H9 (cell line): ENCODE data around the gene FAM20A. TPM values are rescaled to one million over a fixed set of nuclear protein-coding genes. Genes with fewer than 3 reads are reported as not detected.
A peak's percentile ranks its signal among the peaks of the same experiment; 100 is the strongest.

Experiments used
- DNase-seq: peaks from one replicate; pipeline ENCODE4 v3.0.0-alpha.2; 2017
- H2AFZ ChIP-seq: one replicate; pipeline ENCODE4 v1.6.1; 2013; ENCODE audit warnings: mild to moderate bottlenecking, low read length, control low read depth, moderate library complexity
- H2AK5ac ChIP-seq: 2 replicates; pipeline ENCODE4 v1.6.1; 2013; ENCODE audit warnings: low read length, control low read depth, mixed read lengths; ENCODE audit not compliant: insufficient read length
- H2BK120ac ChIP-seq: one replicate; pipeline ENCODE4 v1.6.1; 2013; ENCODE audit warnings: low read depth, mild to moderate bottlenecking, low read length, control low read depth, inconsistent platforms; ENCODE audit not compliant: poor library complexity, severe bottlenecking
- H2BK12ac ChIP-seq: 2 replicates; pipeline ENCODE4 v1.6.1; 2013; ENCODE audit warnings: low read length, control low read depth, mixed read lengths, low read depth; ENCODE audit not compliant: insufficient read length
- H2BK15ac ChIP-seq: 2 replicates; pipeline ENCODE4 v1.6.1; 2013; ENCODE audit warnings: low read depth, low read length, control low read depth
- H2BK20ac ChIP-seq: one replicate; pipeline ENCODE4 v1.6.1; 2013; ENCODE audit warnings: low read depth, mild to moderate bottlenecking, low read length, control low read depth, inconsistent platforms; ENCODE audit not compliant: poor library complexity, severe bottlenecking
- H2BK5ac ChIP-seq: 2 replicates; pipeline ENCODE4 v1.6.1; 2013; ENCODE audit warnings: low read length, control low read depth, mixed read lengths; ENCODE audit not compliant: insufficient read length
- H3K14ac ChIP-seq: 2 replicates; pipeline ENCODE4 v1.6.1; 2013; ENCODE audit warnings: low read length, control low read depth; ENCODE audit not compliant: insufficient read depth
- H3K18ac ChIP-seq: 2 replicates; pipeline ENCODE4 v1.6.1; 2013; ENCODE audit warnings: low read depth, mild to moderate bottlenecking, mixed read lengths, low read length, control low read depth; ENCODE audit not compliant: insufficient read length
- H3K23ac ChIP-seq: 2 replicates; pipeline ENCODE4 v1.6.1; 2013; ENCODE audit warnings: low read length, control low read depth, mixed read lengths, low read depth; ENCODE audit not compliant: insufficient read length
- H3K23me2 ChIP-seq: 2 replicates; pipeline ENCODE4 v1.6.1; 2013; ENCODE audit warnings: low read depth, mild to moderate bottlenecking, mixed read lengths, low read length, control low read depth; ENCODE audit not compliant: insufficient read length, poor library complexity, severe bottlenecking
- H3K27ac ChIP-seq: 2 replicates; pipeline ENCODE4 v1.5.1; 2013; ENCODE audit warnings: low read length, control low read depth, mixed read lengths, low read depth; ENCODE audit not compliant: insufficient read length
- H3K27me3 ChIP-seq: 2 replicates; pipeline ENCODE4 v1.6.1; 2013; ENCODE audit warnings: low read length, control low read depth, inconsistent platforms; ENCODE audit not compliant: insufficient read depth
- H3K4ac ChIP-seq: 2 replicates; pipeline ENCODE4 v1.6.1; 2013; ENCODE audit warnings: low read depth, mild to moderate bottlenecking, control low read depth, inconsistent platforms, low read length, moderate library complexity
- H3K4me1 ChIP-seq: 2 replicates; pipeline ENCODE4 v1.6.1; 2013; ENCODE audit warnings: low read length, control low read depth, inconsistent platforms; ENCODE audit not compliant: insufficient read depth
- H3K4me2 ChIP-seq: 2 replicates; pipeline ENCODE4 v1.6.1; 2013; ENCODE audit warnings: low read length, control low read depth, mixed read lengths; ENCODE audit not compliant: insufficient read length, insufficient read depth
- H3K56ac ChIP-seq: 2 replicates; pipeline ENCODE4 v1.6.1; 2013; ENCODE audit warnings: low read depth, mild to moderate bottlenecking, mixed read lengths, low read length, control low read depth; ENCODE audit not compliant: insufficient read length
- H3K79me1 ChIP-seq: 2 replicates; pipeline ENCODE4 v1.6.1; 2013; ENCODE audit warnings: low read depth, mild to moderate bottlenecking, moderate library complexity, low read length, control low read depth, inconsistent platforms; ENCODE audit not compliant: insufficient read depth, poor library complexity, severe bottlenecking
- H3K79me2 ChIP-seq: 2 replicates; pipeline ENCODE4 v1.6.1; 2013; ENCODE audit warnings: low read length, control low read depth, inconsistent platforms; ENCODE audit not compliant: insufficient read depth
- H3K9ac ChIP-seq: 2 replicates; pipeline ENCODE4 v1.6.1; 2013; ENCODE audit warnings: low read length, control low read depth, mixed read lengths; ENCODE audit not compliant: insufficient read length; ENCODE audit errors: extremely low read depth
- H3K9me3 ChIP-seq: one replicate; pipeline ENCODE4 v1.6.1; 2013; ENCODE audit warnings: low read depth, low read length, inconsistent platforms; ENCODE audit not compliant: control insufficient read depth
- H3T11ph ChIP-seq: one replicate; pipeline ENCODE4 v1.6.1; 2013; ENCODE audit warnings: mild to moderate bottlenecking, low read length, control low read depth, inconsistent platforms
- H4K20me1 ChIP-seq: one replicate; pipeline ENCODE4 v1.6.1; 2013; ENCODE audit not compliant: control insufficient read depth, insufficient read length, insufficient read depth
- H4K5ac ChIP-seq: 2 replicates; pipeline ENCODE4 v1.6.1; 2013; ENCODE audit warnings: low read depth, mild to moderate bottlenecking, mixed read lengths, low read length, control low read depth; ENCODE audit not compliant: insufficient read length
- H4K8ac ChIP-seq: replicated peaks from 2 replicates; pipeline ENCODE4 v1.6.1; 2013; ENCODE audit warnings: low read length, control low read depth, mixed read lengths, low read depth; ENCODE audit not compliant: insufficient read length
- H4K91ac ChIP-seq: 2 replicates; pipeline ENCODE4 v1.6.1; 2013; ENCODE audit warnings: low read depth, mild to moderate bottlenecking, moderate library complexity, mixed read lengths, low read length, control low read depth; ENCODE audit not compliant: insufficient read length
- H3K27ac Mint-ChIP-seq, 3 experiments: 2 replicates in 2 of 3; 3 replicates in 1 of 3; pipeline ENCODE4 v1.8.0; 2020 to 2021; ENCODE audit warnings: mixed read lengths in 3 of 3, mild to moderate bottlenecking in 1 of 3, moderate library complexity in 1 of 3
- H3K27me3 Mint-ChIP-seq: 2 replicates; pipeline ENCODE4 v1.8.0; 2021; ENCODE audit warnings: low read depth, mild to moderate bottlenecking, moderate library complexity, mixed read lengths
- H3K36me3 Mint-ChIP-seq, 3 experiments: 2 replicates in 2 of 3; 3 replicates in 1 of 3; pipeline ENCODE4 v1.8.0; 2020 to 2021; ENCODE audit warnings: low read depth in 3 of 3, mixed read lengths in 3 of 3; ENCODE audit not compliant: insufficient read depth in 1 of 3
- H3K4me1 Mint-ChIP-seq, 2 experiments: 2 replicates each; pipeline ENCODE4 v1.8.0; 2020; ENCODE audit warnings: mixed read lengths in 2 of 2
- H3K4me3 Mint-ChIP-seq, 2 experiments: 2 replicates in 1 of 2; 3 replicates in 1 of 2; pipeline ENCODE4 v1.8.0; 2020 to 2021; ENCODE audit warnings: mild to moderate bottlenecking in 2 of 2, mixed read lengths in 2 of 2, moderate library complexity in 1 of 2
- H3K9me3 Mint-ChIP-seq, 2 experiments: 2 replicates in 1 of 2; 3 replicates in 1 of 2; pipeline ENCODE4 v1.8.0; 2020; ENCODE audit warnings: mild to moderate bottlenecking in 2 of 2, mixed read lengths in 2 of 2, moderate library complexity in 1 of 2
- WGBS: extraction: QIAGEN DNeasy Blood & Tissue Kit; methylation state at CpG from one replicate; pipeline ENCODE4 v1.1.7; 2013; ENCODE audit warnings: missing lambda C conversion rate, low lambda C conversion rate, mixed read lengths; ENCODE audit not compliant: insufficient read length; ENCODE audit errors: extremely low coverage; 5-methylcytosine and 5-hydroxymethylcytosine counted together
- total RNA-seq: library from RNA; stranded (reverse); gene quantifications from 2 replicates; pipeline ENCODE4 v1.2.1, GENCODE V29; 2021
- TF ChIP-seq, protein P1 (sequence below): fragments of 200-600 bp; sonication (generic); conservative IDR thresholded peaks from 3 replicates; pipeline ENCODE4 v1.8.0; 2021; ENCODE audit warnings: antibody characterized with exemption, mild to moderate bottlenecking

The FAM20A gene
- total RNA-seq, 1 experiment from 2014 or later: 34.4 TPM

DNA sequence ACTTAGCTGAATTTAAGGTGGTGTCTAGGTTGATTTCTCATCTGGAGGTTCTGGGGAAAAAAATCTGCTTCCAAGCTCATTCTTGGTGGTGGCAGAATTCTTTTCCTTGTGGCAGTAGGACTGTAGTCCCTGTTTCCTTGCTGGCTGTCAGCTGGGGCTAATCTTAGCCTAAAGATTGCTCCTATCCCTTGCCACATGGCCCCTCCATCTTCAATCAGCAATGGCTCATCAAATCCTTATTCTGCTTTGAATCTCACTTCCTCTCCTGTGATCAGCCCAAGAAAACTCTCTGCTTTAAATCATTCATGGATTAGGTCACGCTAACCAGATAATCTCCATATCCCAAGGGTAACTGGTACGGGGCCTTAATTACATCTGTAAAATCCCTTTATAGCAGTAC lies 6.6 kb downstream of the FAM20A start:
- TF ChIP-seq, protein P1, sequence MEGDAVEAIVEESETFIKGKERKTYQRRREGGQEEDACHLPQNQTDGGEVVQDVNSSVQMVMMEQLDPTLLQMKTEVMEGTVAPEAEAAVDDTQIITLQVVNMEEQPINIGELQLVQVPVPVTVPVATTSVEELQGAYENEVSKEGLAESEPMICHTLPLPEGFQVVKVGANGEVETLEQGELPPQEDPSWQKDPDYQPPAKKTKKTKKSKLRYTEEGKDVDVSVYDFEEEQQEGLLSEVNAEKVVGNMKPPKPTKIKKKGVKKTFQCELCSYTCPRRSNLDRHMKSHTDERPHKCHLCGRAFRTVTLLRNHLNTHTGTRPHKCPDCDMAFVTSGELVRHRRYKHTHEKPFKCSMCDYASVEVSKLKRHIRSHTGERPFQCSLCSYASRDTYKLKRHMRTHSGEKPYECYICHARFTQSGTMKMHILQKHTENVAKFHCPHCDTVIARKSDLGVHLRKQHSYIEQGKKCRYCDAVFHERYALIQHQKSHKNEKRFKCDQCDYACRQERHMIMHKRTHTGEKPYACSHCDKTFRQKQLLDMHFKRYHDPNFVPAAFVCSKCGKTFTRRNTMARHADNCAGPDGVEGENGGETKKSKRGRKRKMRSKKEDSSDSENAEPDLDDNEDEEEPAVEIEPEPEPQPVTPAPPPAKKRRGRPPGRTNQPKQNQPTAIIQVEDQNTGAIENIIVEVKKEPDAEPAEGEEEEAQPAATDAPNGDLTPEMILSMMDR: no peak
- H2AFZ ChIP-seq: no peak overlapping the region
- no peaks in the 10 kb centered on the region; the same call in 1 of the 2 replicates for H3K4me1 ChIP-seq
- H2BK15ac ChIP-seq: no peak overlapping the region
- peaks cover 4% of the 10 kb centered on the region; the same call in 1 of the 2 replicates for H3K27me3 ChIP-seq
- H2BK12ac ChIP-seq: no peak overlapping the region
- H4K8ac ChIP-seq: no peak overlapping the region
- H2BK5ac ChIP-seq: no peak overlapping the region
- H3K79me1 ChIP-seq: no peaks in the 10 kb centered on the region
- H3K9me3 Mint-ChIP-seq: peaks cover 0 to 3% of the 10 kb centered on the region in 2 experiments; a peak in 1 of 5 replicates
- no peak overlapping the region for H3T11ph ChIP-seq
- H3K4me2 ChIP-seq: no peak overlapping the region
- H3K27me3 Mint-ChIP-seq: peaks cover 7% of the 10 kb centered on the region
- no peaks in the 10 kb centered on the region for H3K23me2 ChIP-seq
- H3K9me3 ChIP-seq: no peaks in the 10 kb centered on the region
- no peak overlapping the region for H3K14ac ChIP-seq
- H3K36me3 Mint-ChIP-seq: peaks cover 0 to 83% (median 52%) of the 10 kb centered on the region in 3 experiments; a peak in 4 of 7 replicates
- H4K20me1 ChIP-seq: no peaks in the 10 kb centered on the region
- no peak overlapping the region for H2AK5ac ChIP-seq
- no peak overlapping the region for H3K56ac ChIP-seq
- H3K23ac ChIP-seq: no peak overlapping the region
- DNase-seq: peak; percentile 0
- peaks cover 26 to 42% of the 10 kb centered on the region in 2 experiments for H3K4me1 Mint-ChIP-seq
- H4K5ac ChIP-seq: no peak overlapping the region
- WGBS: no CpG with 5 or more reads among the region's 2 CpGs
- no peak overlapping the region for H3K4me3 Mint-ChIP-seq
- no peak overlapping the region for H2BK20ac ChIP-seq
- H3K18ac ChIP-seq: no peak overlapping the region
- no peaks in the 10 kb centered on the region for H3K79me2 ChIP-seq
- no peak overlapping the region for H3K27ac Mint-ChIP-seq
- H3K9ac ChIP-seq: no peak overlapping the region
- no peak overlapping the region for H3K27ac ChIP-seq
- no peak overlapping the region for H2BK120ac ChIP-seq
- H4K91ac ChIP-seq: no peak overlapping the region
- H3K4ac ChIP-seq: no peak overlapping the region
